Panc1 (cell line): ENCODE data around the gene YRDC. TPM values are rescaled to one million over a fixed set of nuclear protein-coding genes. Genes with fewer than 3 reads are reported as not detected.

Experiments
- ATAC-seq: fragments of 200-7000 bp; cut with Tn5 transposase; 2 replicates; pipeline ENCODE4 v1.9.1; 2020; ENCODE audit warnings: mild to moderate bottlenecking, moderate library complexity
- BruUV-seq: library from RNA; stranded (reverse); fragments of 400-500 nt; replicated peaks from 2 replicates; lab custom pipeline; 2021; lab: Mats Ljungman, UMichigan
- CTCF ChIA-PET: fragments of 300-600 bp; sonication (Branson Sonifier 250); formaldehyde crosslinking; loops from one replicate; lab custom pipeline; 2022; ENCODE audit warnings: antibody characterized with exemption; lab: Charles Lee
- POLR2A ChIA-PET: fragments of 300-600 bp; sonication (Branson Sonifier 250); formaldehyde crosslinking; loops from one replicate; lab custom pipeline; 2022; ENCODE audit warnings: antibody characterized with exemption; lab: Charles Lee
- DNase-seq: peaks from one replicate; pipeline ENCODE4 v3.0.0-alpha.2; 2010; ENCODE audit warnings: low read depth, low spot score
- H3K27ac ChIP-seq: 2 replicates; pipeline ENCODE4 v1.5.1; 2011; ENCODE audit warnings: mild to moderate bottlenecking, low read length, inconsistent platforms
- H3K27me3 ChIP-seq: fragments of 200-500 bp; sonication (Bioruptor generic); 2 replicates; pipeline ENCODE4 v1.6.0; 2014; ENCODE audit warnings: low read length, inconsistent platforms; ENCODE audit not compliant: control insufficient read depth, insufficient read depth
- H3K36me3 ChIP-seq: fragments of 200-500 bp; sonication (Bioruptor generic); 2 replicates; pipeline ENCODE4 v1.5.1; 2014; ENCODE audit warnings: inconsistent platforms, mild to moderate bottlenecking, low read length, moderate library complexity; ENCODE audit not compliant: control insufficient read depth, insufficient read depth
- H3K4me1 ChIP-seq: 2 replicates; pipeline ENCODE4 v1.5.1; 2011; ENCODE audit warnings: inconsistent platforms, mild to moderate bottlenecking, low read length, moderate library complexity; ENCODE audit not compliant: control insufficient read depth, insufficient read depth
- H3K4me3 ChIP-seq, 2 experiments: 2 replicates each; pipeline ENCODE4 v1.5.1; 2011 to 2012; ENCODE audit warnings: low read depth in 2 of 2, low read length in 2 of 2, mild to moderate bottlenecking in 2 of 2, inconsistent platforms in 1 of 2, moderate library complexity in 1 of 2
- H3K9me3 ChIP-seq: fragments of 200-500 bp; sonication (Bioruptor generic); 2 replicates; pipeline ENCODE4 v1.5.1; 2014; ENCODE audit warnings: low read depth, mild to moderate bottlenecking, inconsistent platforms, low read length, moderate library complexity; ENCODE audit not compliant: control insufficient read depth, insufficient read depth
- CTCF ChIP-seq: fragments of 450-650 bp; IDR thresholded peaks from 2 replicates; pipeline ENCODE4 v1.5.1; 2017; ENCODE audit warnings: mild to moderate bottlenecking
- POLR2AphosphoS5 ChIP-seq: IDR thresholded peaks from 2 replicates; pipeline ENCODE4 v1.6.1; 2012; ENCODE audit warnings: mild to moderate bottlenecking, low read depth, low read length, moderate library complexity
- REST ChIP-seq, 2 experiments: IDR thresholded peaks; 2 replicates each; pipeline ENCODE4 v1.6.1; 2011 to 2012; ENCODE audit warnings: low read depth in 2 of 2, control low read depth in 1 of 2, low read length in 1 of 2, mild to moderate bottlenecking in 1 of 2, moderate library complexity in 1 of 2; ENCODE audit not compliant: insufficient read depth in 1 of 2
- SIN3A ChIP-seq: IDR thresholded peaks from 2 replicates; pipeline ENCODE4 v1.6.1; 2012; ENCODE audit warnings: low read depth, mild to moderate bottlenecking, low read length, moderate library complexity, borderline replicate concordance; ENCODE audit not compliant: insufficient read depth
- TCF7L2 ChIP-seq: IDR thresholded peaks from 2 replicates; pipeline ENCODE4 v1.6.1; 2011; ENCODE audit warnings: mild to moderate bottlenecking, low read depth, low read length, inconsistent platforms
- in situ Hi-C: cut with HindIII; loops from 2 replicates; pipeline ENCODE4 v1.10.0; 2016; ENCODE audit warnings: low sequenced_read_pairs, low pct_unique_long_range_greater_than_20kb
- intact Hi-C: fragments of 100-400 bp; cut with micrococcal nuclease; formaldehyde crosslinking; loops from one replicate; pipeline ENCODE4 v1.10.0; 2022; ENCODE audit not compliant: unreplicated experiment
- total RNA-seq: library from RNA; stranded (reverse); gene quantifications from one replicate; pipeline ENCODE4 v1.2.1, GENCODE V29; 2021; ENCODE audit not compliant: unreplicated experiment

Gene YRDC
- total RNA-seq, 1 experiment from 2014 or later = 24.0 TPM

GRCh38 chr1:37782491-37782890 is 25.5 kb downstream of the YRDC start:
- DNase-seq = no peak
- Histone ChIP-seq H3K9me3 (no peaks in the 10 kb centered on the region), H3K4me1 (no peaks in the 10 kb centered on the region), H3K36me3 (no peaks in the 10 kb centered on the region), H3K27me3 (peaks cover 4% of the 10 kb centered on the region; the same call in 1 of the 2 replicates), H3K4me3 (no peak overlapping the region), H3K27ac (no peak overlapping the region)
- intact Hi-C loops (no loop called here), in situ Hi-C loops (no loop called here)
- ChIA-PET CTCF (interaction anchor here (0.6 kb wide), 1 partner anchor 228 kb away, joined by 3 read pairs; the partner anchor contains the start of gene SNIP1), POLR2A (no interaction called here)
- no peak for TF ChIP-seq CTCF
- no peak for TF ChIP-seq POLR2AphosphoS5
- no peak for TF ChIP-seq REST (IDR thresholded peaks at IDR 0.05; ENCODE audit: insufficient read depth in 1 of 2, low read depth in 2 of 2, low read length in 1 of 2)
- no peak for TF ChIP-seq TCF7L2
- no peak for TF ChIP-seq SIN3A
- BruUV-seq = no TSS peak
- ATAC-seq = no peak

GRCh38 chr1:37778654-37779053 is 29.4 kb downstream of the YRDC start:
- POLR2A ChIA-PET = no interaction called here
- Histone ChIP-seq H3K4me1 (no peaks in the 10 kb centered on the region), H3K4me3 (no peak overlapping the region), H3K36me3 (no peaks in the 10 kb centered on the region), H3K27me3 (no peaks in the 10 kb centered on the region), H3K9me3 (no peaks in the 10 kb centered on the region), H3K27ac (no peak overlapping the region)
- in situ Hi-C loops (no loop called here), intact Hi-C loops (no loop called here)
- DNase-seq (no peak), ATAC-seq (no peak)
- TF ChIP-seq REST (IDR thresholded peaks at IDR 0.05; ENCODE audit: insufficient read depth in 1 of 2, low read depth in 2 of 2, low read length in 1 of 2) = no peak
- CTCF ChIA-PET = no interaction called here
- no TSS peak for BruUV-seq
